GM18858 (cell line): ENCODE data around the gene ASIC3.

Experiments
- ATAC-seq: cut with Tn5 transposase; IDR thresholded peaks from one replicate; pipeline ENCODE4 v1.9.1; 2021; ENCODE audit not compliant: unreplicated experiment

Gene ASIC3

DNA sequence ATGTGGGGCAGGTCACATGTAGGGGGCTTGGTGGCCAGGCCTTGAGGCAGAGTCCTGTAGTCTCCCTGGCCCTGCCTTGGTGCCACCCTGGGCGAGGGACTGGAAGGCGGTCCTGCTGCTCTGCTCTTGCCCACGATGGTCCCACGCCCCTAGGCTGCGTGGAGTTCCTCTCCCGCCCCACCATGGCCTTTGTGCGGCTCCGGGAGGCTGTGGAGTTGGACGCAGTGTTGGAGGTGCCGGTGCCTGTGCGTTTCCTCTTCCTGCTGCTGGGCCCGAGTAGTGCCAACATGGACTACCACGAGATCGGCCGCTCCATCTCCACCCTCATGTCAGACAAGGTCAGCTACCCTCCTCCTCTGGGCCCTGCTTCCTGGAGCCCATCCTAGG is 22.2 kb downstream of the ASIC3 start:
- no peak for ATAC-seq

DNA sequence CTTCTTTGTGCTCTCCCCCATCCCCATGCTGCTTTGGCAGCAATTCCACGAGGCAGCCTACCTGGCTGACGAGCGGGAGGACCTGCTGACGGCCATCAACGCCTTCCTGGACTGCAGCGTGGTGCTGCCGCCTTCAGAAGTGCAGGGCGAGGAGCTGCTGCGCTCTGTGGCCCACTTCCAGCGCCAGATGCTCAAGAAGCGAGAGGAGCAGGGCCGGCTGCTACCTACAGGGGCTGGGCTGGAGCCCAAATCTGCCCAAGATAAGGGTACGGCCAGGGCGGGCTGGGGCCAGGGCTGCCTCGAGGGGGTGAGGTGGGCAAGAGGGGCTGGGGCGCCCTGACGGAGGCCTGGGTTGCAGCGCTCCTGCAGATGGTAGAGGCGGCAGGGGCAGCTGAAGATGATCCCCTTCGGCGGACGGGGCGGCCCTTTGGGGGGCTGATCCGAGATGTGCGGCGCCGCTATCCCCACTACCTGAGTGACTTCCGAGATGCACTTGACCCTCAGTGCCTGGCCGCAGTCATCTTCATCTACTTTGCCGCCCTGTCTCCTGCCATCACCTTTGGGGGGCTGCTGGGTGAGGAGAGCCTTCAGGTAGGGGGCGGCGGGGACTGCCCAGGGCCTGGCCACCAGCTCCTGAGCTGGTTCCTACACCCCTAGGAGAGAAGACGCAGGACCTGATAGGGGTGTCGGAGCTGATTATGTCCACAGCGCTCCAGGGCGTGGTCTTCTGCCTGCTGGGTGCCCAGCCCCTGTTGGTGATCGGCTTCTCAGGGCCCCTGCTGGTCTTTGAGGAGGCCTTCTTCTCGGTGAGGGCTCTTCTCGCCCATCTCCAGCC is 22.9 kb downstream of the ASIC3 start:
- ATAC-seq, result no peak

DNA sequence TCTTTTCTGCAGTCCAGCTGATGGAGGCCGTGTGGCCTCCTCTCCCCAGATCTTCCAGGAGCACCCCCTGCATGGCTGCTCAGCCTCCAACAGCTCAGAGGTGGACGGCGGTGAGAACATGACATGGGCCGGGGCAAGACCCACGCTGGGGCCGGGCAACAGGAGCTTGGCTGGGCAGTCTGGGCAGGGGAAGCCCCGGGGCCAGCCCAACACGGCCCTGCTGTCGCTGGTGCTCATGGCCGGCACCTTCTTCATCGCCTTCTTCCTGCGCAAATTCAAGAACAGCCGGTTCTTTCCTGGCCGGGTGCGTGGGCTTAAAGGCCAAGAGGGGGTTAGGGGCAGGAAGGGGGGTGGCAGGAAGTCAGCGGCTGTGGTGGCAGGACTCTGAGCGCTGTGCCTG is 25.7 kb downstream of the ASIC3 start:
- ATAC-seq, result no peak

DNA sequence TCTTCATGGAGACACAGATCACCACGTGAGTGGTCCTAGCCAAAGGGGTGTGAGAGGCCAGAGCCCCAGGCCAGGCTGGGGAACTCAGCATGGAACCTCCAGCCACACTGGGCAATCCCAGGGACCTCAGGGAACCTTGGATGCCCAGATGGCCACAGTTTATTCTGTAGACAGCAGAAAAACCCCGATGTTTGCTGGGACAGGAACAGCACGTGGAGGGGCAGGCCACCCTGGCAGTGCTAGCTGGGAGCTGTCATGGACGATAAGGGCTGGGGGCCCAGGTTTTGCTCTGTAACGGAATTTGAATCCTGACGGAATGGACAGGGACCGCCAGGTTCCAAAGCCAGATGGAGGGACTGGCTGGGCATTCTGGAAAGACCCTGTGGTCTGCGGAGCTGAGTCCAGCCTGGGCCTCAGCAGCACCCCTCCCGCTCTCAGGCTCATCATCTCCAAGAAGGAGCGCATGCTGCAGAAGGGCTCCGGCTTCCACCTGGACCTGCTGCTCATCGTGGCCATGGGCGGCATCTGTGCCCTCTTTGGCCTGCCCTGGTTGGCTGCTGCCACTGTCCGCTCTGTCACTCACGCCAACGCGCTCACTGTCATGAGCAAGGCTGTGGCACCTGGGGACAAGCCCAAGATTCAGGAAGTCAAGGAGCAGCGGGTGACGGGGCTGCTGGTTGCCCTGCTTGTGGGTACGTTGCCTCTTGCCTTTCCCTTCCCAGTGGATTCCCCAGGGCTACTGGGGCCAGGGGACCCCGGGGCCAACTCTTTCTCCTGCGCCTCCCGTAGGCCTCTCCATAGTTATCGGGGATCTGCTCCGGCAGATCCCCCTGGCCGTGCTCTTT is 26.7 kb downstream of the ASIC3 start:
- ATAC-seq, result no peak

DNA sequence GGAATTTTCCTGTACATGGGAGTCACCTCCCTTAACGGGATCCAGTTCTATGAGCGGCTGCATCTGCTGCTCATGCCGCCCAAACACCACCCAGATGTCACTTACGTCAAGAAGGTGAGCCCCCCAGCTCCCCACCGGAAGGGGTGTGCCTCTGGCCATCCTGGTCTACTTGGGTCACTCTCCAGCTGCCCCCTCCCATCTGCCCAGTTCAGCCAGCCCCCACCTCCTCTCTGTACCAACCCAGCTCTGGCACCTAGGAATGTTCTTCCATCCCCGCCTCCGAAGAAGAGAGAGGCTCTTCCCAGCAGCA is 27.3 kb downstream of the ASIC3 start:
- ATAC-seq, result no peak

DNA sequence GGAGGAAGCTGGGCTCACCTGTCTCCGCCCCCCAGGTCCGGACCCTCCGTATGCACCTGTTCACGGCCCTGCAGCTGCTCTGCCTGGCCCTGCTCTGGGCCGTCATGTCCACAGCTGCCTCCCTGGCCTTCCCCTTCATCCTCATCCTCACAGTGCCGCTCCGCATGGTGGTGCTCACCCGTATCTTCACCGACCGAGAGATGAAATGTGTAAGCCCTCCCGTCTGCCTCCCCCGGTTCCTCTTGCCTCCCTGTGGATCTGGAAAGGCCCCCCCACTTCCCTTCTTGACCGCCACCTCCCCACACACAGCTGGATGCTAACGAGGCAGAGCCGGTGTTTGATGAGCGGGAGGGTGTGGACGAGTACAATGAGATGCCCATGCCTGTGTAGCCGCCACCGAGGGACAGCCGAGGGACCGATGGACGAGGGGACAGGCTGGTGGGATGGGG is 27.7 kb downstream of the ASIC3 start:
- no peak for ATAC-seq

DNA sequence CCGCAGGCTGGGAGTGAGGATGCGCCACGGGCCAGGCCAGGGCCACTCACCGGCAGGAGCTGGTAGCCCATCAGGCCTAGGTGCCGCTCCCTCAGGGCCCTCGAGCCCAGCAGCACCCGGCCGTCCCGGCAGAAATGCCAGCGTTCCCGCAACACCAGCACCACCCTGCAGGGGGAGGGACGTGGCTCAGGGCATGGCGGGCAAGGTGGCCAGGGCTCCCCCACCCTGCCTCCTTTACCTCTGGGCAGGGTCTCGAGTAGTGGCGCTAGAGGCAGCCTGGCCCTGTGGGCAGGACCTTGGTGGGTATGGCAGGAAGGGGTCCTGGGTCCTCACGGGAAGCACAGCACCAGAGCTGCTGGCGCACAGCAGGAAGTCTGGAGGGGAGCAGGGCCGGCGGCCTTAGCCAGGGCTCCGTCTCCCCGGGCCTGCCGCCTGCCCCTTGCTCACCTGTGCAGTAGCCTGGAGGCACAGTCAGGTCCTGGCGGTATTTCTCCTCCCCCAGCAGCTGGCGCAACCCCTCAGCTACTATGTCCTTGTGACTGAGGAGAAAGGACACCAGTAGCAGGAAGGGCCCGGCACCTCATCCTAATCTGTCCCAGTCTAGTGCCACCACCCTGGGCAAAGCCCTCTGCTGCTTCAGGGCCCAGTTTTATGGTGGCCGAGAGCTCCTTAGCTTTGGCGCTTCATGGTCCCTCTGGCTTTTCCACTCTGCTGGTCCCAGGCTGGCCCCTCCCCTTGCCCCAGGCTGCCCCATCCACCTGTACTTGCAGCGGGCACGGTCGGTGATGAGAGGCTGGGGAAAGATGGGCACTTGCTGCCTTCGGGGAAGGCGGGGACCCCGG is 28.8 kb downstream of the ASIC3 start:
- ATAC-seq, result no peak

DNA sequence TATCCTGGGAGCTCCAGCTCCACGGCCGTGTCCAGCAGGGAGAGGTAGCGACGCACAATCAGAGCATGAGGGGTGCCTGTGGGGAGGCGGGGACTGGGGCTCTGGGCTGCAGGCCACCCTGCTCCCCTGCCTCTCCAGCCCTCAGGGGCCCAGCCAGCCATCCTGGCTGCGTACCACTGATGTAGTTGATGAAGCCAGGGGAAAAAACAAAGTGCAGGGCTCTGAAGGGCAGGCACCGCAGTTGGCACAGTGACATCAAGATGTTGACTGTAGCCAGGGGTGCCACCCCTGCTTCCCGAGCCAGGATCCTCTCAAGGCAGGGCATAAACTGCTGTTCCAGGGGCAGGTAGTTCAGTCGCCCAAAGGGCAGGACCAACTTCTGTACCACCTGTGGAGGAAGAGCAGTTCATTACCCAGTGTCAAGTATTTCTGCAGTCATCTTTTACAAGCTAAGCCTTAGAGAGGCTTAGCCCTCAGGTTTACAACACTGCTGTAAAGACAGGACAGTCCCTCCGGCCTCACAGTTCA is 29.4 kb downstream of the ASIC3 start:
- no peak for ATAC-seq

DNA sequence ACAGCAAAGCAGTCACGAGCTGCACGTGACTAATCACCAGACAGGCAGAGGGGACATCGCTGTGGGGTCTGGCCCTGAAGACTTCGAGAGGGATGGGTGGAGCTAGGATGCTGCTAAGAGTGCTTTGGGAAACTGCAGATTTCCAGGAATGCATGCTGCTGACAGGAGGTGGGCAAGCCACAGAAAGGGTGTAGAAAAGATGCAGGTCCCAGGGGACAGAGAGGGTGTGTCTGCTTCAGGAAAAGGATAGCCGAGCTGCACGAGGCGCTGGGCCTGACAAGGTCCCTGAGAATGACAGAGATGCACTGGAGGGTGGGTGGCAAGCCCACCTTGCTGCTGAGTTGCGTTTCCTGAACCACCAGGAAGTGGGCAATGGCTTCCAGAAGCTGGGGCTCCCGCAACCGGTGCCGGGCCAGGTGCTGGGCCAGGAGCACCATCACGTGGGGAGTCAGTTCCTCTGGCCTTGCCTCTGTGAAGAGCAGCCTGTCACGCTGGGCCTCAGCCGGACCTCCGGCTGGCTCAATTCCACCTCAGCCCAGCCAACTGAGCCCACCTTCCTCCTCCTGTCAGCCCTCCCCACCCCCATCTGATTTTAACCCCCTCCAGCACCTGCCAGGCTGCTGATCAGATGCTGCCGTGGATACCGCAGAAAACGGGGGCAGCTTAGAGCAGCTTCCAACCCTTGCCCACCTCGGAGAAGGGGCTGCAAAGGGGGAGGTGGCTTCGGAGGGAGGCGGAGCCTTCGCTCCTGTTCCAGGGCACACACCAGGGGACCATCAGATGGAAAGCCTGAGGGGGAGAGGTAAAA is 30.1 kb downstream of the ASIC3 start:
- no peak for ATAC-seq

DNA sequence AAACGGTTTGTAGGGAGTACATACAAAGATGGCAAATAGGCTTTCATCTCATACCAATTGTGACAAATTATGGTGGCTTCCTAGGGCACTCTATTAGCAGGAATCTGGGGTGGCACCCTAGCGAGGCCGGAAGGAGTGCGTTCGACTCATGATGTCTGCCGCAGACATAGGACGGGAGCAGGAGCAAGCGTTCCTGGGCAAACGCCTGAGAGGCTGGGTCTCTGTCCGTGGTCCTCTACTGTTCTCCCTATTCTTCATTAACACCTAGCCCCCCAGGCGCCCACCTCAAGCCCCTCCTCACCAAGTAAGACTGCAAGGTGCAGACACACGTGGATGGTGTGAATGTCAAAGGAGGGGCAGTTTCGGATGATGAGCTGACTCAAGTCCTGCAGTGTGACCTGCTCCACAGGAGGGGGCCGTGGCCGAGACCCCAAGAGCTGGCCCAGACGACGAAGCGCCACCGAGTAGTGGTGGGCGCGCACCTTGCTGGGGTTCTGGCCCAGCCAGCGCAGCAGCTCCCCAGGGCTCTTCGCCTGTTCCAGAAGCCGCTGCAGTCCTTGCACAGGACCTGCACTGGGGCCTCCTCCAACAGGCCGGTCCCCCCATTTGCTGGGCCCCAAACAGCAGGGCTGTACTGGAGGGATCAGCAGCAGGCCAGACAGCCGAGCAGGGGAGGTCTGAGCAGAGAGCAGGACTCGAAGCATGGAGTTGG is 31.0 kb downstream of the ASIC3 start:
- no peak for ATAC-seq

DNA sequence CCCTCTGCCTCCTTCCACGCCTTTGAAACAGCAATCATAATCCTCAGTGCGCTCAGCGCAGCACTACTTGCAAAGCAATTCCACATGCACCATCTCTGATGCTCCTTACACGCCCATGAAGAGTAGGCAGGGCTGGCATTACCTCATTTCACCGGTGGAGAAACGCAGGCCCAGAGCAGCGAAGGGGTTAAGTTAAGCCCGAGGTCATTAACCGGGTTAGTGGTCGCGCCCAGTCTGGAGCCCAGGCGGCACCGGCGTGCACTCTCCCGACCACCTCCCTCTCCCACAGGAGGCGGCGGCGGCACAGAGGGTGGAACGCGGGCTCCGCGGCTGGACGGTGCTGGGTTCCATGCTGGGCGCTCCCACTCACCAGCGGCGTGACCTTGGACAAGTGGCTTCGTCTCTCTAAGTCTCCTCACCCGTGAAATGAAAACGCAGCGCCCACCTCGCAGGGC is 31.8 kb downstream of the ASIC3 start:
- peak; percentile 3 for ATAC-seq

DNA sequence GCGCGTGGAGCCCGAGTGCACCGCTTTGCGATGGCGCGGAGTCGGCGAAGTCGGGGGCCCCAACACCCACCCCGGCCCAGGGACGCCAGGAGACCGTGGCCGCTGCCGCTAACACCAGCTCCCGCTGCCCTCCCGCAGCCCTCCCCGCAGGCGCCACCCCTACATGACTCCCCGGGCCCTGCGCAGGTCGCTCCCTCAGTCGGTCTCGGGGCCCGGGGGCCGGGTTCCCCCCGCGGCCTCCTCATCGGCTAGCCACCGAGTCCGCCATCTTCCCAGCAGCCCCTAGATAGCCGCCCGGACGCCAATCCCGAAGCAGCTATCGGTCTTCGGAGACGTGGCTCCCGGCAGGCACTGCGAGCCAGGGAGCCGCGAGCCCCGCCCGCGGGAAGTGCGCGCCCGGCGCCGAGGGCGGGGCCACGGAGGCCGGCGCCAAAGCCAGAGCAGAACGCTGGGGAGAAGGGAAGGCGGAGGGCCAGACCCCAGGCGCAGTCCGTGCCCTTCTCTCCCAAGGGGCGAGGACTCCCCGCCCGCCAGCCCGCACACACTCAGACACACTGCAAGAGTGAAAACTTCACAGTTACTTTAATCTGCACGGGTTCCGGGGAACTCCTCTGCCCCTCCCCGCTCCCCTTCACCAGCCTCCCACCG is 32.3 kb downstream of the ASIC3 start, which contains the start of gene FASTK:
Gene FASTK, minus strand, starts transcription at position 288 of the 648 bp plus-strand sequence. Its CDS starts 43 bp downstream, at position 245.
- ATAC-seq, result peak; percentile 69

DNA sequence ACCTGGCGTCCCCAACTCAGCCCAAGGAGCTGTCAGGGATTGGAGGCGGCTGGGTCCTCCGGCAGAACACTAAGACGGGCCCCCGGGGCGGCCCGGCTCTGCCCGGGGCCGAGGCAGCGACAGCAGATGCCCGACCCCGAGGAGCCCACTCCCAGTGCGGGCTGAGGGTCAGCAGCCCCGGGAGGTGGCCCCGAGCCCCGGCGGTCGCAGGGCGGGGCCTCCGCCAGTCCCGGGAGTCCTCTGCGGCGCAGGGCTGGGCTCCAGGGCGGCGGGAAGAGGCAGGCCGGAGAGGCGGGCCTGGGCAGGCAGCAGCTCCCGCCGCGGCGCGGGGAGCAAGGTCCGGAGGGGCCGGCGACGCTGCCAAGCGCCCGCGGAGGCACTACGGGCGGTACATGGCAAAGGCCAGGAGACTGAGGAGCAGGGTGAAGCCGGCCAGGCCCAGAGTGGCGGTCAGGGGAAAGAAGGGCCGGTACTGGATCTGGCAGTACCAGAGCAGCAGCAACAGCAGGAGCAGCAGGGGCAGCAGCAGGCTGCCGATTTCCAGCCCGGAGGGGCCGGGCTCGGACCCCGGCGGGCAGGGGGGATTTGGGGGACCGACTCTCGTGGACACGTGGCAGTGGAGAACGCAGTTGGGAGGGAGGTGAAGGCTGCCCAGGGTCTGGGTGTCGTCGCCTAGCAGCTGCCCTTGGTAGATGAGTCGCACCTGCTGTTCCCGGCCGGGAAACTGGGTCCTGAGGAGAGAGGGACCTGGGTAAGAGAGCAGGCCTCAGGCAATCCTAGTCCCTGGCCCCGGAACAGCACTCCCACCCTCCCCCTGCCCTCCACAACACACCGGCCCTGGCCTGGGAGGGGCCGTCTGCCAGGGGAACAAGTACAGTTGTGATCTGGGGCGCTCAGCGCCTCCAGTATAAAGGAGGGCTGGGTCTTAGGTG is 33.1 kb downstream of the ASIC3 start:
- no peak for ATAC-seq

DNA sequence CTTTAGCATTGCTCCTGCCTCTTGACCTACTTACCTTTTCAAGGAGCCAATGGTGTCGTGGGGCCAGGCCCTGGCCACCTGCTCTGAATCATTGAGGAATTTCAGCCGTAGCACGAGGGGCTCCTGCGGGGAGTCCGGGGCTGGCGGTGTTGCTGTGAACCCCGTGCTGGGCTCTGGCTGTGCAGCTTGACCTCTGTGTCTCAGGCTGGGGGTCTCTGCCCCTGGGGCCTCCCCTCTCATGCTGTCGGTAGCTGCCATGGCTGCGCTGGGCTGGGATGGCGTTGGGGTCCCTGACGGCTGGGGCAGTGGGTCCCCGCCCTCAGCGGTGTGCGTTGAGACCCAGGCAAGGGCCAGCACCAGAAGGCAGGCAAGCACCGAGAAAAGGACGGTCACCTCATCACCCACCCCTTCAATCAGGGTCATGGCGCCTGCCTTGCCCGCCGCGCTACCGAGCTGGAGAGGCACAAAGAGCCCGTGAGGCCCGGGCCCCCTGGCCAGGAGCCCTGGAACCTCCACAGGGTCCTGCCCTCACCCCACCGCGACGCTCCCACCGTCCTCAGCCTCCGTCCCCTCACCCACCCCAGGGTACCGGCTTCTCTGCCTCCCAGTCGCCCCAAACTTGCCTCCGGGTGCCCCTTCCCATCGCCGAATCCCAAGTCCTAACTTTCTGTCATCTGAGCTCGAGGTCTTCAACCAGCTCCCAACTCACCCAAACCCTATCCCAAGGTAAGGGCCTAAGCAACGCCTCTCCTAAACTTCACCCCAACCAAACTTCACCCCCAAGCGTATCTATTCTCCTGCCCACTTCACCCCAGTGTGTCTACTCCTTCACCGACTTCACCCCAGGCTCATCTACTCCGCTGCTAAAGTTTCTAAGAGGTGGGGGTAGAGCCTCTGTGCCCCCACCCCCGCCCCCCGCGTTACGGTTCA is 34.1 kb downstream of the ASIC3 start:
- no peak for ATAC-seq

DNA sequence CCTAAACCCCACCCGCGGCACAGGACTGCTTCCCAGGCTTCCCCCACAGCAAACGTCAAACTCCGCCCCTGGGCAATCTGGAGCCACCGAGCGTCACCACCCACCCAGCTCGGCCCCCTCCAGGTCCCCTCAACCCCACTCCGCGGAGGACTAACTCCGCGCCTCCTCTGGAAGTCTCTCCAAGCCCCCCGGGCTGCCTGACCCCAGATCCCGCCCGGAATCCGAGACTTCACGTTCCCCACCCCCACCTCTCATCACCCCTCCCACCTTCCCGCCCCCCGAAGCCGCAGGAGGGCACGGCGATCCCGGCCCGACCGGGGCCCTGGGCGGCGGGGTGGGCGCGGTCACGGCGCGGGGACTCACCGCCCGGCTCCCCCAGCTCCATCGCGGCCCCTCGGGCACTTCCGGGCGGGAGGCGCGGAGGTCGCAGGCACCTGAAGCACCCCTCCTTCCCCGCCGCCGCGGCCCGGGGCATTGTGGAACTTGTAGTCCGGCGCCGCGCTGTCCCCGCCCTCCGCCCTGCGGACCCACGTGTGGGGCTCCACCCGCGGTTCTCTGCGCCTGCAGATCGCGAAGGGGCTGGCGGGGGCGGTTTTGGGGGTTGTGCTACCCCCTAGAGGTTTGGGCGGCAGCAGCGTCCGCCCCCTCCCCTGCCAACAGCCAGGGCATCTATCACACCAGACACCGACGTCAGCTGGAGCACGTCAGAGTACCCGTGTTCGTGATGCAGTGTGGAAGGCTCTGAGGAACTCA is 34.9 kb downstream of the ASIC3 start, which contains the start of gene TMUB1:
Gene TMUB1, minus strand, starts transcription at position 423 of the 753 bp plus-strand sequence. CDS start 930 bp downstream, outside the sequence.
- peak; percentile 39 for ATAC-seq

DNA sequence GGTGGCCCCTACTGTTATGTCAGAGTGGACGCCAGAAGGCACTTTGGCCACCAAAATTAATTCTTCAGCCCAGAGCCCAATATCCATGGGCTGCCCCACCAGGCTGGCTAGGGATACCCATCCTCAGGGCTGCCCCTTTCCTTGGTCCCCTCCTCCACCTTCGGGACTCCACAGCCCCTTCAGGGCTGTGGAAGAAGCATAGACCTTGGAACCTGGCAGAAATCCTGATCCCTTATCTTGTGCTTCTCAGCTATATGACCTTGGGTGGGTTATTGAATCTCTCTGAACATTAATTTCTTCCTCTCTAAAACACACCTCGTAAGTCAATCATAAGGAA is 35.5 kb downstream of the ASIC3 start:
- no peak for ATAC-seq
